ENCODE measurements around the gene CATSPER3.

GRCh38 chr5:134965271-134965825 is 2.4 kb upstream of the CATSPER3 start:
- TF ChIP-seq, protein P1, sequence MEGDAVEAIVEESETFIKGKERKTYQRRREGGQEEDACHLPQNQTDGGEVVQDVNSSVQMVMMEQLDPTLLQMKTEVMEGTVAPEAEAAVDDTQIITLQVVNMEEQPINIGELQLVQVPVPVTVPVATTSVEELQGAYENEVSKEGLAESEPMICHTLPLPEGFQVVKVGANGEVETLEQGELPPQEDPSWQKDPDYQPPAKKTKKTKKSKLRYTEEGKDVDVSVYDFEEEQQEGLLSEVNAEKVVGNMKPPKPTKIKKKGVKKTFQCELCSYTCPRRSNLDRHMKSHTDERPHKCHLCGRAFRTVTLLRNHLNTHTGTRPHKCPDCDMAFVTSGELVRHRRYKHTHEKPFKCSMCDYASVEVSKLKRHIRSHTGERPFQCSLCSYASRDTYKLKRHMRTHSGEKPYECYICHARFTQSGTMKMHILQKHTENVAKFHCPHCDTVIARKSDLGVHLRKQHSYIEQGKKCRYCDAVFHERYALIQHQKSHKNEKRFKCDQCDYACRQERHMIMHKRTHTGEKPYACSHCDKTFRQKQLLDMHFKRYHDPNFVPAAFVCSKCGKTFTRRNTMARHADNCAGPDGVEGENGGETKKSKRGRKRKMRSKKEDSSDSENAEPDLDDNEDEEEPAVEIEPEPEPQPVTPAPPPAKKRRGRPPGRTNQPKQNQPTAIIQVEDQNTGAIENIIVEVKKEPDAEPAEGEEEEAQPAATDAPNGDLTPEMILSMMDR (optimal IDR thresholded peaks at IDR 0.05 in 1 of 3, IDR thresholded peaks at IDR 0.05 in 1 of 3, conservative IDR thresholded peaks at IDR 0.05 in 1 of 3; ENCODE audit: extremely low read depth in 1 of 3, insufficient read depth in 2 of 3, low read length in 3 of 3) = no peak
- TF ChIP-seq EZH2 (IDR thresholded peaks at IDR 0.05; ENCODE audit: low read length) = no peak
